ENCODE measurements around the gene AGFG1. TPM values are rescaled to one million over a fixed set of nuclear protein-coding genes. Genes with fewer than 3 reads are reported as not detected.

Gene AGFG1
- total RNA-seq, 2 donors from 2014 or later = 47.8 to 75.7 TPM

DNA sequence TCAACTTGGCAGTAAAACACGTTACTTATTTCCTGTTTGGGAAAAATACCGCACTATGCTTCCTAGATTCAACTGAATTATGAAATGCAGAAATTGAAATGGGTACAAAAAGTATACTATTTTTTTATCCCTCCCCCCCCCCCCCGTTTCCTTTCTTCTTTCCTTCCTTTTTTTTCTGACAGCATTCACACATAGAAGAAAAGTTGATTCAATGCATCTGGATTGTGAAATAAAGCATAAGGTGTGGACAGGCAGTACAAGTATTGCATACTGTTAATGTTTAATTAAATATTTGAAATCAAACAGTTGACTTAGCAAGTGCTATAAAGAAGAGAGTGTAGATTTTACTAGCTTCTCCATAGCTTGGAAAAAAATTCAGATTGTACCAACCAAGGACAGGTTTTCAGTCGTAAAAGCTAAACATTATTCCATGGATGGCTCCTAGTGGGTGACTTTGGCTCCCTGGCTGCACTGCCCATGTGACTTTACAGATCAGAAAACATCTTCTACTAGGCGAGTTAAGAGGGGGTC lies 21.6 kb upstream of the AGFG1 start:
- TF ChIP-seq, protein P1, sequence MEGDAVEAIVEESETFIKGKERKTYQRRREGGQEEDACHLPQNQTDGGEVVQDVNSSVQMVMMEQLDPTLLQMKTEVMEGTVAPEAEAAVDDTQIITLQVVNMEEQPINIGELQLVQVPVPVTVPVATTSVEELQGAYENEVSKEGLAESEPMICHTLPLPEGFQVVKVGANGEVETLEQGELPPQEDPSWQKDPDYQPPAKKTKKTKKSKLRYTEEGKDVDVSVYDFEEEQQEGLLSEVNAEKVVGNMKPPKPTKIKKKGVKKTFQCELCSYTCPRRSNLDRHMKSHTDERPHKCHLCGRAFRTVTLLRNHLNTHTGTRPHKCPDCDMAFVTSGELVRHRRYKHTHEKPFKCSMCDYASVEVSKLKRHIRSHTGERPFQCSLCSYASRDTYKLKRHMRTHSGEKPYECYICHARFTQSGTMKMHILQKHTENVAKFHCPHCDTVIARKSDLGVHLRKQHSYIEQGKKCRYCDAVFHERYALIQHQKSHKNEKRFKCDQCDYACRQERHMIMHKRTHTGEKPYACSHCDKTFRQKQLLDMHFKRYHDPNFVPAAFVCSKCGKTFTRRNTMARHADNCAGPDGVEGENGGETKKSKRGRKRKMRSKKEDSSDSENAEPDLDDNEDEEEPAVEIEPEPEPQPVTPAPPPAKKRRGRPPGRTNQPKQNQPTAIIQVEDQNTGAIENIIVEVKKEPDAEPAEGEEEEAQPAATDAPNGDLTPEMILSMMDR (IDR thresholded peaks at IDR 0.05) = no peak
- Histone ChIP-seq H3K9me3 (no peaks in the 10 kb centered on the region), H3K27me3 (no peaks in the 10 kb centered on the region), H3K4me1 (no peaks in the 10 kb centered on the region), H3K4me3 (no peak overlapping the region), H3K27ac (peak overlapping the region; percentile 7 to 64), H3K36me3 (no peaks in the 10 kb centered on the region)
- DNase-seq (ENCODE audit: low spot score) = no peak

DNA sequence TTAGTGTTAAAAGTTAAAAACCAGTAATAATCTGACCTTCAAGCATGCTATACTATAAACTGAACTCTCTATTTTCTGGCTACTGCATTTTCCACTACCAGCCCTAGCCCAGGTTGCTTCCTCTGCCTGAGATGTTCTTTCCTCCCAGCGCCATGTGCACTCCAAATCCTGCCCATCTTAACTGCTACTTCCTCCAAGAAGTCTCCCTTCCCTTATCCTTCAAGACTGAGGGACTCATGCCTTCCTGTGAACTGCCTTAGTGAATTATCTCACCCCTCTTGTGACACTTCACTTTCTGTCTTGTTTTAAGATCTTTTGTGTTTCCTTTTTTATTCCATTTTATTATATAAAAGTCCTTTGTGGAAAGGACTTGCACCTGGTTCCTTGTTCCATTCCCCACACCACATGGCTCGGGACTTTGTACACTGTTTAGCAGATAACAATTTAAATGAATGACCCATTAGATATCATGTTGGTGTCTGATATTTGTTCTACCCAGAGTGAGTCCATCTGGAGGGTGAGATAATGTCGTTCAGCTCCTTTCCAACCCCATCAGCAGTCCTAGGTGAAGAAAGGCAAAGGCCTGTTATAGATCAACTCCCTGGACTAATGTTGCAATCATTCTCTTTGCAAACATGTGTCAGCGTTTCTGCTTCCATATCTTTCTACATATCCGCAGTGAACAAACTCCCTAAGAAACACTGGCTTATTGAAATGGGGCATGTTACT lies 20.9 kb upstream of the AGFG1 start:
- Histone ChIP-seq H3K4me1 (no peaks in the 10 kb centered on the region), H3K36me3 (no peaks in the 10 kb centered on the region), H3K27me3 (no peaks in the 10 kb centered on the region), H3K4me3 (no peak overlapping the region), H3K9me3 (no peaks in the 10 kb centered on the region), H3K27ac (peak overlapping the region; percentile 7 to 64)
- TF ChIP-seq, protein P1 (IDR thresholded peaks at IDR 0.05) = no peak
- no peak for DNase-seq (ENCODE audit: low spot score)

DNA sequence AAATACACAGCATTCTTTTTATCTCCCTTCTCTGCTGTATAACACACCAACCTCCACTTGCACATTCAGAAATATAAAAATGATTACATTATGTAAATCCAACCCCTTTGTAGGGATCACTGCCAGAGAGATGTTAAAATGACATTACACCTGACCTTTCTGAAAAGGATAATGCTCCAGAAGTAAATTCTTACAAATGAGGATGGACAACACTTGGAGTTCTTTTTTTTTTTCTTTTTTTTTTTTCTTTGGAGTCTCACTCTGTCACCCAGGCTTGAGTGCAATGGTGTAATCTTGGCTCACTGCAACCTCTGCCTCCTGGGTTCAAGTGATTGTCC lies 20.3 kb upstream of the AGFG1 start:
- peak overlapping the region in 1 of 2 donors; percentile 64 for H3K27ac ChIP-seq
- H3K27me3 ChIP-seq = no peaks in the 10 kb centered on the region
- TF ChIP-seq, protein P1 (IDR thresholded peaks at IDR 0.05) = no peak
- no peak overlapping the region for H3K4me3 ChIP-seq
- DNase-seq (ENCODE audit: low spot score) = no peak
- no peaks in the 10 kb centered on the region for H3K9me3 ChIP-seq
- H3K36me3 ChIP-seq = no peaks in the 10 kb centered on the region
- no peaks in the 10 kb centered on the region for H3K4me1 ChIP-seq

DNA sequence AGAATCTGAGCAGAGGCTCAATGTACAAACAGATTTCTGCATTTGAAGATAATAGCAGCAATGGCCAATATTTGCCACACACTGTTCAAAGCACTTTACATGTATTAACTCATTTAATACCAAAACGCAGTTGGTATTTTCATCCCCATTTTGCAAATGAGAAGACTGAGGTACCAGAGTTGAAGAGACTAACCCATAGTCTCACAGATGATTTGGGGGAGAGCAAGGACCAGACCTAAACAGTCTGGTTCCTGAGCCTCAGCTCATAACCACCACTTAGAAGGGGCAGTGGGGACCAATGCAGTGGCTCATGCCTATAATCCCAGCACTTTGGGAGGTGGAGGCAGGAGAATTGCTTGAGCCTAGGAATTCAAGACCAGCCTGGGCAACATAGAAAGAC lies 18.1 kb upstream of the AGFG1 start:
- TF ChIP-seq, protein P1 (IDR thresholded peaks at IDR 0.05) = no peak
- H3K4me1 ChIP-seq = no peaks in the 10 kb centered on the region
- no peaks in the 10 kb centered on the region for H3K27me3 ChIP-seq
- no peaks in the 10 kb centered on the region for H3K36me3 ChIP-seq
- DNase-seq (ENCODE audit: low spot score) = no peak
- H3K27ac ChIP-seq = no peak overlapping the region
- no peak overlapping the region for H3K4me3 ChIP-seq
- H3K9me3 ChIP-seq = no peaks in the 10 kb centered on the region

DNA sequence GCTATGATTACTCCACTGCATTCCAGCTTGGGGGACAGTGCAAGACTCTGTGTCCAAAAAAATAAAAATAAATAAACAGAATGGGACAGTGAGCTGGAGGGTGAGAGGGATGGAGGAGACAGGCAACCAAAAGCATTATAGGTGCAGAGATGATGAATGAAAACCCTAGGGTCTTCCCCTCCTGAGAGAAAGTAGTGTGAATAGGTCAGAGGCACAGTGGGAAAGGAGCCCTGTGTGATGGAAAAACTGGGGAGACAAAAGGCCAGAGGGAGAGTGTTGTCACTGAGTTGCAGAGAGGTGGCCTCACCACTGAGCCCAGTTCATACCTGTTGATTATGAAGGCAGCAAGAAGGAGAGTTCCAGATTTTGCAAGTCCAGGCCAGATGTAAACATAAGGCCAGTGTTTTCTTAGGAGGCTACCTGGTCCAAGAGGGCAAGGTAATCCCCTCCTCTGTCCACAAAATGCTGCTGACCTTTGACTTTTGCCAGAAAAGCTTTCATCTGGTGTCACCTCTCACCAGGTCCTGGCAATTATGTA lies 17.6 kb upstream of the AGFG1 start:
- no peak overlapping the region for H3K27ac ChIP-seq
- H3K9me3 ChIP-seq = no peaks in the 10 kb centered on the region
- H3K4me1 ChIP-seq = no peaks in the 10 kb centered on the region
- DNase-seq (ENCODE audit: low spot score) = no peak
- TF ChIP-seq, protein P1 (IDR thresholded peaks at IDR 0.05) = no peak
- H3K36me3 ChIP-seq = no peaks in the 10 kb centered on the region
- no peak overlapping the region for H3K4me3 ChIP-seq
- no peaks in the 10 kb centered on the region for H3K27me3 ChIP-seq

All from right atrium auricular region (tissue), 2 donors.